Type B pancreatic cell (in vitro differentiated cells): ENCODE data around the gene GOLGA6A. TPM values are rescaled to one million over a fixed set of nuclear protein-coding genes. Genes with fewer than 3 reads are reported as not detected.

Source experiments
- DNase-seq: peaks from one replicate; pipeline ENCODE4 v3.0.0; 2021; ENCODE audit warnings: mixed read lengths; ENCODE audit not compliant: unreplicated experiment; ENCODE audit errors: extremely low spot score
- H3K27ac Mint-ChIP-seq: 2 replicates; pipeline ENCODE4 v1.8.0; 2021; ENCODE audit warnings: mild to moderate bottlenecking, mixed read lengths
- H3K27me3 Mint-ChIP-seq: 2 replicates; pipeline ENCODE4 v1.8.0; 2021; ENCODE audit warnings: mixed read lengths
- H3K36me3 Mint-ChIP-seq: 2 replicates; pipeline ENCODE4 v1.8.0; 2021; ENCODE audit warnings: mixed read lengths
- H3K4me1 Mint-ChIP-seq: one replicate; pipeline ENCODE4 v1.8.0; 2021; ENCODE audit warnings: mixed read lengths; ENCODE audit not compliant: unreplicated experiment
- H3K4me3 Mint-ChIP-seq: 2 replicates; pipeline ENCODE4 v1.8.0; 2021; ENCODE audit warnings: mild to moderate bottlenecking, mixed read lengths
- H3K9me3 Mint-ChIP-seq: 2 replicates; pipeline ENCODE4 v1.8.0; 2021; ENCODE audit warnings: mixed read lengths
- total RNA-seq: library from RNA; stranded (reverse); gene quantifications from 2 replicates; pipeline ENCODE4 v1.2.1, GENCODE V29; 2021; ENCODE audit warnings: low replicate concordance
- TF ChIP-seq, protein P1 (sequence below): fragments of 200-600 bp; sonication (generic); conservative IDR thresholded peaks from 2 replicates; pipeline ENCODE4 v1.5.0; 2021; ENCODE audit warnings: antibody characterized with exemption, mild to moderate bottlenecking

Gene GOLGA6A
- total RNA-seq, 1 donor from 2014 or later: not detected

DNA sequence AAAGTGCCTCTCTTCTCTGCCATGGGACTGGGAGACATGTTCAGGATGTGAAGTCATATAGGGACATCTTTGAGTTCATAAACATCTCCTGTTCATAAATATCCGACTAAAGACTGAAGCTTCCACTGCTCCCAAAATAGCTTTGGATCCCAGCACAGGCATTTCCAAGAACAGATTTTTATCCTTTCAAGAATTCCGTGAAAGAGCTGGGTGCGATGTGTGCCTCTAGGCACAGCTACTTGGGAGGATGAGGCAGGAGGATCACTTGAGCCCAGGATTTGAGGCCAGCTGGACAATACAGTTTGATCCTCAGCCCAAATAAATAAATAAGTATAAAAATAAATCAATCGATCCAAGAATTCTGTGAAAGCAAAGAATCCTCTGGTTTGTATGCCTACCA is 41.3 kb upstream of the GOLGA6A start:
- H3K36me3 Mint-ChIP-seq: no peaks in the 10 kb centered on the region
- H3K27ac Mint-ChIP-seq: no peak overlapping the region
- TF ChIP-seq, protein P1, sequence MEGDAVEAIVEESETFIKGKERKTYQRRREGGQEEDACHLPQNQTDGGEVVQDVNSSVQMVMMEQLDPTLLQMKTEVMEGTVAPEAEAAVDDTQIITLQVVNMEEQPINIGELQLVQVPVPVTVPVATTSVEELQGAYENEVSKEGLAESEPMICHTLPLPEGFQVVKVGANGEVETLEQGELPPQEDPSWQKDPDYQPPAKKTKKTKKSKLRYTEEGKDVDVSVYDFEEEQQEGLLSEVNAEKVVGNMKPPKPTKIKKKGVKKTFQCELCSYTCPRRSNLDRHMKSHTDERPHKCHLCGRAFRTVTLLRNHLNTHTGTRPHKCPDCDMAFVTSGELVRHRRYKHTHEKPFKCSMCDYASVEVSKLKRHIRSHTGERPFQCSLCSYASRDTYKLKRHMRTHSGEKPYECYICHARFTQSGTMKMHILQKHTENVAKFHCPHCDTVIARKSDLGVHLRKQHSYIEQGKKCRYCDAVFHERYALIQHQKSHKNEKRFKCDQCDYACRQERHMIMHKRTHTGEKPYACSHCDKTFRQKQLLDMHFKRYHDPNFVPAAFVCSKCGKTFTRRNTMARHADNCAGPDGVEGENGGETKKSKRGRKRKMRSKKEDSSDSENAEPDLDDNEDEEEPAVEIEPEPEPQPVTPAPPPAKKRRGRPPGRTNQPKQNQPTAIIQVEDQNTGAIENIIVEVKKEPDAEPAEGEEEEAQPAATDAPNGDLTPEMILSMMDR: no peak
- H3K4me3 Mint-ChIP-seq: no peak overlapping the region
- H3K4me1 Mint-ChIP-seq: peaks cover 17% of the 10 kb centered on the region
- H3K9me3 Mint-ChIP-seq: no peaks in the 10 kb centered on the region
- DNase-seq: no peak
- peaks cover 69% of the 10 kb centered on the region for H3K27me3 Mint-ChIP-seq

DNA sequence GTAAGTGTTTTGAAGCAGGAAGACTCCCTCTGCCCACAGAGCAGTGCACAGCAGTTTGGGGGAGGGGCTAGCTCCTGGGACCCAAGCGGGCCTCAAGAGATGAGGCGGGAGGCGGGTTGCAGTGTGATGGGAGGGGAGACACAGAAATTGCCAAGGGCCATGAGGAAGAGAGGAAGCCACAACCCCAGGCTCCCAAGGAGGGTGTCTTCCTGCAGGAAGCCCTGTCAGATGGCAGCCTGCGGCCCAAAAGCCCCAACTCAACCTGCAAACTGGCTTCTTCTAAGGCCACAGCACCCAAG is 40.7 kb upstream of the GOLGA6A start:
- no peaks in the 10 kb centered on the region for H3K36me3 Mint-ChIP-seq
- TF ChIP-seq, protein P1: no peak
- no peak overlapping the region for H3K27ac Mint-ChIP-seq
- H3K27me3 Mint-ChIP-seq: peaks cover 64% of the 10 kb centered on the region
- peaks cover 17% of the 10 kb centered on the region for H3K4me1 Mint-ChIP-seq
- H3K9me3 Mint-ChIP-seq: no peaks in the 10 kb centered on the region
- no peak overlapping the region for H3K4me3 Mint-ChIP-seq
- no peak for DNase-seq

DNA sequence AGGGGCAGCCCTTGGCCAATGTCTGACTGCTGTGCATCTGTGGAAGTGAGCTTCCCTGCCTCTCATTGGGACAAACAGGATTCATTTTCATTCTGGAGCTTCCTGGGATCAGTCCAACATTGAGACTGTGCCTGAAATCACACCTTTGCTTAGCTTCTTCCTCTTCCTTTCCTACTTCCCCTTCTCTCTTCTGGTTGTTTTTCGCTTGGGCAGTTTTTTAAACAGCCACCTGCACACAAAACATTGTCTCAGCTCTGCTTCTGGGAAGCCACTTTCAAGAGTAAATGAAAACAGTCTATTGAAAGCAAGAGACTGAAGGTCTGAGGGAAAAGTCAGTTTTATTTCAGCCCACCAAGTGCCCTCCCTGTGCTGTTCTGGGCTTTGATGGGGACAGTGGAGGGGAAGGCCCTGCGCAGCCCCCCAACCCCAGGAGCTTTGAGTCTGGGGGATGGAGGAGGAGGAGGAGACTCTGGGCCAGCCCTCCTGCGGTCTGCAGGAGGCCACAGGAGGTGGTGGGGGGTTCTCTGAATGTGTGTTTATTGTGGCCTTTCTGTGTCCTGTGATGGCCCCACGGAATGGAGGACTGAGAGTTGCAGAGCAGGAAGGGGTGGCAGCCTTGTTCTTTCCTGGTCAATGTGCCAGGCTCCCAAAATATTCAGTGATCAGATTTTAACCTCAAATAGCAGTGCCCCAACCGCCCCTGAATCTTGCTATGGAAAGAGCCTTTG is 40.2 kb upstream of the GOLGA6A start:
- no peak for DNase-seq
- Mint-ChIP-seq H3K4me3 (no peak overlapping the region), H3K36me3 (no peaks in the 10 kb centered on the region), H3K4me1 (peaks cover 17% of the 10 kb centered on the region), H3K27me3 (peaks cover 63% of the 10 kb centered on the region), H3K9me3 (no peaks in the 10 kb centered on the region), H3K27ac (no peak overlapping the region)
- TF ChIP-seq, protein P1: no peak

DNA sequence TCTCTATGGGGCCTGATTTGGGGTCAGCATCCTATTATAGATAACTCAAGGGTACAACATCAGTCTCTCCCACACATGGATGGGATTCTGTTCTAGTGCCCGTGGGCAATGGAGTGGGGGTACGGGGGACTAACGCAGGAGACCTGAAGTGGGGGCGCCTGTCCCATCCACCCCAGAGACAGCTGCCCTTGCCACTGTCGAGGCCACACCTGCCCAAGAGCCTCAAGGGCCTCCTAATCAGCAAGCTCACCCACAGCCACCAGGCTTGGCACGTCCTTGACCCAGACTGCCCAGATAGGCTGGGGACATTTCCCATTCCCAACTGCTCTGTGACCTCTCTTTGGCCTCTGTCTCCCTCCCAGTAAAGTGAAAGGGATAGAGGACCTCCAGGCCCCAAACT is 39.5 kb upstream of the GOLGA6A start:
- H3K36me3 Mint-ChIP-seq: no peaks in the 10 kb centered on the region
- no peak overlapping the region for H3K27ac Mint-ChIP-seq
- TF ChIP-seq, protein P1: no peak
- no peak overlapping the region for H3K4me3 Mint-ChIP-seq
- no peaks in the 10 kb centered on the region for H3K9me3 Mint-ChIP-seq
- H3K27me3 Mint-ChIP-seq: peaks cover 57% of the 10 kb centered on the region
- H3K4me1 Mint-ChIP-seq: peaks cover 12% of the 10 kb centered on the region
- DNase-seq: no peak

DNA sequence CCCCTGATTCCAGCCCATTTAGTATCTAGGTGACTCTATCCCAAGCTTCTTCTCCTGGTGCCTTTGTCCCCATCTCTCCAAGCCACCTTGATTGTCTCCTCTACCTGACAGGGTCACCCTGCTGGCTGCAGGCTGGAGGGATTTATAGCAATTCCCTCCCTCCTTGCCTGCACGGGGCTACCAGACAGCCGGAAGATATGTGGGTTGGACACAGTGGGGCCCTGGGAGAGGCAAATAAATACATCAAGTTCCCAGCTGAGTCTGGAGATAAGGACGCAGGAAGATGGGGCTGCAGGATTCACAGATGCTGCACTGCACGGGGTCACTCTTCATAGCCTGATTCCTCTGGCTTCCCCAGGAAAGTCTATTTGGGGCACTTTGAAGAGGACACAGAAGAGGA is 38.7 kb upstream of the GOLGA6A start:
- Mint-ChIP-seq H3K36me3 (no peaks in the 10 kb centered on the region), H3K4me1 (peaks cover 10% of the 10 kb centered on the region), H3K27me3 (peaks cover 55% of the 10 kb centered on the region), H3K9me3 (no peaks in the 10 kb centered on the region), H3K27ac (no peak overlapping the region), H3K4me3 (no peak overlapping the region)
- DNase-seq: no peak
- TF ChIP-seq, protein P1: no peak

DNA sequence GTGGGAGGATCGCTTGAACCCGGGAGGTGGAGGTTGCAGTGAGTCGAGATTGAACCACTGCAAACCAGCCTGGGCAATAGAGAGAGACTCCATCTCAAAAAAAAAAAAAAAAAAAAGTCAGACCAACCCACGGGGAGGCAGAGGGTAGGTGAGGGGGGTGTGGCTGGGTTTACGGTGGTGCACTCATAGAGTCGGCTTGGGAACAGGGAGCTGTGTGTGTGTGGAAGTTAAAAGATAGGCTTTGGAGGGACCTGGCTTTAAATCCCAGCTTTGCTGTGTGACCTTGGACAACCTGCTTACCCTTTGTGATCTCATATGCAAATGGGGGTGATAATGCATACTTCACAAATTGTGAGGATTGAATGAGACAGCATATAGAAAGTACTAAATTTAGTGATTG is 38.1 kb upstream of the GOLGA6A start:
- peaks cover 10% of the 10 kb centered on the region for H3K4me1 Mint-ChIP-seq
- no peak overlapping the region for H3K27ac Mint-ChIP-seq
- no peaks in the 10 kb centered on the region for H3K9me3 Mint-ChIP-seq
- no peaks in the 10 kb centered on the region for H3K36me3 Mint-ChIP-seq
- H3K27me3 Mint-ChIP-seq: peaks cover 49% of the 10 kb centered on the region
- no peak overlapping the region for H3K4me3 Mint-ChIP-seq
- no peak for DNase-seq
- TF ChIP-seq, protein P1: no peak
